GM12801 (cell line): ENCODE results near the gene CALHM2.

ENCODE experiments used
- CTCF ChIP-seq: IDR thresholded peaks from one replicate; pipeline ENCODE4 v1.5.1; 2011; ENCODE audit warnings: control low read depth; ENCODE audit not compliant: insufficient read length; ENCODE audit errors: extremely low read depth

Gene CALHM2

DNA sequence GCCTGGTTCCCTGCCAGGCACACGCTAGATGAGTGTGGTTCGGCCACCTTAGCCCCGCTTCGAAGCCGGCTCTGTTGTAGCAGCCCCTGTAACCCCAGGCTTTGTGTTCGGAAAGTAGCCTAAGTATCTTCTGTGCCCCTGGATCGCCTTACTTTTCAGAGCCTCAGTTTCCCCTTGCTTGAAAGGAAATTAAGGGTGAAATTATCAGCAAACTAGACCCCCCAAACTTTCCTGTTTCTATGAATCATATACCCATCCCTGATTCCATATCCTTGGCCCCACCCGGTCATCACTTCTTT, 55.4 kb downstream of the CALHM2 start:
- TF ChIP-seq CTCF: no peak
